CD8-positive, alpha-beta memory T cell (primary cell): Measurements from ENCODE around the gene CYP3A4. TPM values are rescaled to one million over a fixed set of nuclear protein-coding genes. Genes with fewer than 3 reads are reported as not detected.

ENCODE experiments used
- CTCF ChIA-PET: fragments of 350-600 bp; sonication (Branson Sonifier 250); formaldehyde crosslinking; loops from one replicate; lab custom pipeline; 2021; ENCODE audit warnings: antibody characterized with exemption; lab: Charles Lee
- POLR2A ChIA-PET: fragments of 350-600 bp; sonication (Branson Sonifier 250); formaldehyde crosslinking; loops from one replicate; lab custom pipeline; 2021; ENCODE audit warnings: antibody characterized with exemption; lab: Charles Lee
- DNase-seq, 5 donors: peaks; one replicate each; pipeline versions ENCODE4 v3.0.0 to v3.0.0-alpha.2; 2020 to 2022; ENCODE audit warnings: mixed read lengths in 1 of 5
- H3K27ac ChIP-seq: one replicate; pipeline ENCODE4 v1.7.0; 2013; ENCODE audit warnings: low read depth, mild to moderate bottlenecking, low read length, moderate library complexity
- H3K27me3 ChIP-seq: 2 replicates; pipeline ENCODE4 v1.7.0; 2013; ENCODE audit warnings: low read length, mild to moderate bottlenecking; ENCODE audit not compliant: insufficient read depth, poor library complexity, severe bottlenecking
- H3K36me3 ChIP-seq: 2 replicates; pipeline ENCODE4 v1.7.0; 2013; ENCODE audit warnings: mild to moderate bottlenecking, low read length, moderate library complexity; ENCODE audit not compliant: insufficient read depth
- H3K4me1 ChIP-seq: 2 replicates; pipeline ENCODE4 v1.7.0; 2013; ENCODE audit warnings: mild to moderate bottlenecking, low read length, moderate library complexity; ENCODE audit not compliant: insufficient read depth
- H3K4me3 ChIP-seq: 2 replicates; pipeline ENCODE4 v1.7.0; 2013; ENCODE audit warnings: mild to moderate bottlenecking, low read length
- H3K9me3 ChIP-seq: 2 replicates; pipeline ENCODE4 v1.7.0; 2013; ENCODE audit warnings: mild to moderate bottlenecking, low read length
- H3K27ac Mint-ChIP-seq, 8 donors: one replicate each; pipeline ENCODE4 v1.8.0; 2020 to 2021; ENCODE audit warnings: mixed read lengths in 8 of 8, mild to moderate bottlenecking in 6 of 8, inconsistent platforms in 3 of 8, moderate library complexity in 3 of 8
- H3K27me3 Mint-ChIP-seq, 2 donors: one replicate each; pipeline ENCODE4 v1.8.0; 2020 to 2021; ENCODE audit warnings: mixed read lengths in 2 of 2, mild to moderate bottlenecking in 1 of 2, moderate library complexity in 1 of 2
- H3K36me3 Mint-ChIP-seq, 3 donors: one replicate each; pipeline ENCODE4 v1.8.0; 2020 to 2021; ENCODE audit warnings: mixed read lengths in 3 of 3, inconsistent platforms in 1 of 3, mild to moderate bottlenecking in 1 of 3
- H3K4me1 Mint-ChIP-seq, 3 donors: one replicate each; pipeline ENCODE4 v1.8.0; 2020 to 2021; ENCODE audit warnings: mixed read lengths in 3 of 3, inconsistent platforms in 1 of 3, mild to moderate bottlenecking in 1 of 3
- H3K4me3 Mint-ChIP-seq, 7 donors: one replicate each; pipeline ENCODE4 v1.8.0; 2020 to 2021; ENCODE audit warnings: mixed read lengths in 7 of 7, mild to moderate bottlenecking in 6 of 7, moderate library complexity in 4 of 7, inconsistent platforms in 2 of 7
- H3K9me3 Mint-ChIP-seq, 5 donors: one replicate each; pipeline ENCODE4 v1.8.0; 2020 to 2022; ENCODE audit warnings: mixed read lengths in 5 of 5, mild to moderate bottlenecking in 3 of 5, moderate library complexity in 2 of 5, inconsistent platforms in 1 of 5
- polyA plus RNA-seq: library from polyadenylated mRNA; unstranded; fragments of 300-500 nt; fragmentation: Illumina TruSeq; gene quantifications from one replicate; pipeline ENCODE4 v1.2.3, GENCODE V29; 2021
- total RNA-seq, 2 experiments: library from RNA; stranded (reverse); gene quantifications; one replicate each; pipeline ENCODE4 v1.2.3, GENCODE V29; 2021

CYP3A4 gene
- total RNA-seq (not detected), polyA plus RNA-seq (not detected)

GRCh38 chr7:99784007-99784406 lies at the start of gene CYP3A4:
Gene CYP3A4 (minus strand): TSS chr7:99784184. CDS start chr7:99784081, 103 bp downstream.
- CTCF ChIA-PET, result no interaction called here
- Histone ChIP-seq H3K36me3 (no peaks in the 10 kb centered on the region), H3K27me3 (no peaks in the 10 kb centered on the region), H3K4me3 (no peak within 1 kb of the TSS), H3K9me3 (no peaks in the 10 kb centered on the region), H3K4me1 (no peaks in the 10 kb centered on the region), H3K27ac (no peak within 1 kb of the TSS)
- peaks cover 15 to 41% of the 10 kb centered on the region in 2 donors for H3K27me3 Mint-ChIP-seq
- no peaks in the 10 kb centered on the region for H3K9me3 Mint-ChIP-seq
- POLR2A ChIA-PET, result no interaction called here
- no peak for DNase-seq
- peak within 1 kb of the TSS in 1 of 8 donors; percentile 47 for H3K27ac Mint-ChIP-seq
- peaks cover 6 to 8% (median 8%) of the 10 kb centered on the region in 3 donors for H3K4me1 Mint-ChIP-seq
- no peaks in the 10 kb centered on the region for H3K36me3 Mint-ChIP-seq
- no peak within 1 kb of the TSS for H3K4me3 Mint-ChIP-seq

DNA sequence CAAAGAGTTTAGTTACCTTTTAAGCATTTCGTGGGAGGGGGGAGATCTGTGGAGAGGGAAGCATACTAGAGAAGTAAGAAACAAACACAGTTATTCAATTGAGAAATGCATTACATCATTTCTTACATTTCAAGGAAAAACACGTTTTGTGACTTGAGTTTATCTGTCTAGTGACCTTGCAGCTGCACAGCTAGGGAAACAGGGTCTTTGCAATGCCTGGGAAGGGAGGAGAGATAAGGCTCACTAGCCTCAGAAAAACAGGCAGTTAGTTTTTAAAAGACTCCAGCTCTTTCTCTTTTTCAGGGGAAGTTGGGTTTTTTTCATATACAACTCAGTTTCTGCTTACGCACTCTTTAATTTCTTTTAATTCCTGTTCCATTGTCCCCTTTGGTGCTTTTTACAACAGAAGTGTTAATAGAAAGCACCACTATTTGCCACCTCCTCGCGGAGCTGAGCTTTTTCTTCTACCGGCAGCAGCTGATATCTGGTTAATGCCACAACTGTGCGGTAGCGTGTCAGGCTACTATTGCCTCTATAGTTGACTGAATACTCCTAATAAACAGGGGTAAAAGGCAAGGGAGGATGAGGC lies 49.4 kb upstream of the CYP3A4 start:
- DNase-seq, result no peak
- Histone ChIP-seq H3K27ac (peak overlapping the region; percentile 77), H3K36me3 (no peaks in the 10 kb centered on the region), H3K9me3 (no peaks in the 10 kb centered on the region), H3K4me1 (no peaks in the 10 kb centered on the region), H3K27me3 (no peaks in the 10 kb centered on the region), H3K4me3 (no peak overlapping the region)
- H3K27me3 Mint-ChIP-seq, result peaks cover 4 to 17% of the 10 kb centered on the region in 2 donors
- no peak overlapping the region for H3K4me3 Mint-ChIP-seq
- H3K27ac Mint-ChIP-seq, result no peak overlapping the region
- ChIA-PET POLR2A (no interaction called here), CTCF (no interaction called here)
- no peaks in the 10 kb centered on the region for H3K36me3 Mint-ChIP-seq
- H3K9me3 Mint-ChIP-seq, result no peaks in the 10 kb centered on the region
- peaks cover 0 to 4% (median 4%) of the 10 kb centered on the region in 3 donors for H3K4me1 Mint-ChIP-seq

- H3K4me1 ChIP-seq, result no peaks in the 10 kb centered on the region
These were observed 47.6 kb upstream of the CYP3A4 start for GRCh38 chr7:99831595-99831994.

DNA sequence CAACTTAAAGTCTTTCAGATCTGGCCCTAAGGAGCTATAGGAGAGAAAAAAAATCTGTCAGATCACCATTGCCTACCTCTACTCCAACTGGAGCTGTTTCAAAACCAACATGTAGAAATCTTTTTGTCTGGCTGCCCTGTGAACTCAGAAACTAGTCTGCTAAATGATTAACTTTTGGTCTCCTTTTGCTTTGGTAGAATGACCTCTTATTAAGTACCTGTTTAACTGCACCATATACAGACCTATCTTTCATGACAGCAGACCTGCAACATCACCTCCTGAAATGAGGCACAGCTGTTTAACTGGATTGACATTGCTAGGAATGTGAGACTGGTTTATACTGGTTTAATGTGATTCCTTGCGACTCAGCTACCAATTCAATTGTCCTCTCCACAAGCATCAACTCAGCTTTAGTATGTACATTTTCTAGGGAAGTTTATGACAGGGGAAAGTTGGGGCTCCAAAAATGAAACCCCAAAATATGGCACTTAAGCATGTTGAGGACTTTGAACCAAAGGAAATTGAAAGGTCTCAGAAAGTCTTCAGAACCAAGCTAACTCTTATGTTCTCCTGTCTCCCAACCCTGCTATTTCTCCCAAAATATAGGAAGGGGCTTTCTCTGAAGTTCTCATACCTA lies 45.7 kb upstream of the CYP3A4 start:
- Mint-ChIP-seq H3K9me3 (no peaks in the 10 kb centered on the region), H3K4me3 (no peak overlapping the region), H3K27ac (no peak overlapping the region), H3K27me3 (peaks cover 4 to 21% of the 10 kb centered on the region in 2 donors), H3K4me1 (no peaks in the 10 kb centered on the region), H3K36me3 (no peaks in the 10 kb centered on the region)
- H3K4me3 ChIP-seq, result no peak overlapping the region
- H3K4me1 ChIP-seq, result no peaks in the 10 kb centered on the region
- H3K27ac ChIP-seq, result no peak overlapping the region
- DNase-seq, result no peak
- H3K36me3 ChIP-seq, result no peaks in the 10 kb centered on the region
- no peaks in the 10 kb centered on the region for H3K9me3 ChIP-seq
- ChIA-PET CTCF (interaction anchor here (0.9 kb wide), 1 partner anchor 304 kb away, joined by 3 read pairs; no protein-coding TSS in a partner anchor), POLR2A (no interaction called here)
- H3K27me3 ChIP-seq, result no peaks in the 10 kb centered on the region

More at GRCh38 chr7:99831595-99831994, 47.6 kb upstream of the CYP3A4 start:
- ChIA-PET POLR2A (no interaction called here), CTCF (no interaction called here)
- H3K36me3 Mint-ChIP-seq, result no peaks in the 10 kb centered on the region
- Histone ChIP-seq H3K27me3 (no peaks in the 10 kb centered on the region), H3K9me3 (no peaks in the 10 kb centered on the region), H3K27ac (no peak overlapping the region), H3K4me3 (no peak overlapping the region), H3K36me3 (no peaks in the 10 kb centered on the region)
- no peak for DNase-seq
- no peak overlapping the region for H3K27ac Mint-ChIP-seq
- H3K4me1 Mint-ChIP-seq, result no peaks in the 10 kb centered on the region
- H3K4me3 Mint-ChIP-seq, result no peak overlapping the region
- no peaks in the 10 kb centered on the region for H3K9me3 Mint-ChIP-seq
- H3K27me3 Mint-ChIP-seq, result peaks cover 4 to 17% of the 10 kb centered on the region in 2 donors

- Mint-ChIP-seq H3K4me3 (no peak overlapping the region), H3K27ac (no peak overlapping the region), H3K4me1 (no peaks in the 10 kb centered on the region), H3K36me3 (no peaks in the 10 kb centered on the region), H3K27me3 (peaks cover 7 to 16% of the 10 kb centered on the region in 2 donors), H3K9me3 (no peaks in the 10 kb centered on the region)
- no peaks in the 10 kb centered on the region for H3K4me1 ChIP-seq
- ChIA-PET POLR2A (no interaction called here), CTCF (interaction anchor here (0.9 kb wide), 1 partner anchor 303 kb away, joined by 3 read pairs; no protein-coding TSS in a partner anchor)
- H3K27ac ChIP-seq, result no peak overlapping the region
- H3K36me3 ChIP-seq, result no peaks in the 10 kb centered on the region
- DNase-seq, result no peak
- H3K27me3 ChIP-seq, result no peaks in the 10 kb centered on the region
- no peak overlapping the region for H3K4me3 ChIP-seq
- no peaks in the 10 kb centered on the region for H3K9me3 ChIP-seq
These were observed 44.8 kb upstream of the CYP3A4 start for GRCh38 chr7:99828811-99829210.

DNA sequence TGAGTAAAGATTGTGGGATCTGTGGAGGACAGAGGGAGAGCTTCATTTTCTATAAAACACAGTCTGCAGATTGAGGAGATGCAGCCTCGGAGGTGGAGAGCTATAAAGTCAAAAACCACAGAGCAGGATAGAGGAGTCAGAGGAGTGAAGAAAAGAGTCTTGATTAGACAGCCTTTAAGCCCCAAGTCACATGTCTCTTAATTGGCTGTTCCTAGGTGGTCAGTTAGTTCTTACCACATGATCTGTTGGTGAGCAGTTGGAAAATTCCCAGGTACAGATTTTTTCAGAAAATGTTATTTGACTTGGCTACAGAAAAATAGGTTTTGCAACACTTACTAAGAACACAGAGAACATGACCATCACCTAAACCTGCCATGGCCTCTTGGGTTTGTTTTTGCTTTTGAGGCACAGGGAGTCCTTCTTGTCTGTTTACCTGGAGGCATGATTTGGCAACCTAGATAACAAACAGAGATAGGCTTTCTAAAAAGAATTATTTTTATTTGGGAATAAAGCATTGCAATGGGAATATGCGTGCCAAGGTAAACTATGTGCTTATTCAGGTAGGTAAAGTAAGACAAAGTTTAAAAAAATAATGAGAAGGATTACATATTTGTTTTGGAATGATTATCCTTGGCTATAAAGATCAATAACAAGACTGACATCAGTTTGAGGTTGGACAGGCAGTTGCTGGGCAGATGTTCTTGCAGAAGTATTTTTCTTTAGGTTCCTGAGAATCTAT lies 43.2 kb upstream of the CYP3A4 start:
- peaks cover 7% of the 10 kb centered on the region in 2 donors for H3K27me3 Mint-ChIP-seq
- ChIA-PET POLR2A (no interaction called here), CTCF (no interaction called here)
- no peaks in the 10 kb centered on the region for H3K36me3 ChIP-seq
- no peaks in the 10 kb centered on the region for H3K4me1 Mint-ChIP-seq
- H3K9me3 ChIP-seq, result no peaks in the 10 kb centered on the region
- no peaks in the 10 kb centered on the region for H3K4me1 ChIP-seq
- no peak overlapping the region for H3K27ac ChIP-seq
- no peak overlapping the region for H3K27ac Mint-ChIP-seq
- H3K4me3 ChIP-seq, result no peak overlapping the region
- H3K36me3 Mint-ChIP-seq, result no peaks in the 10 kb centered on the region
- H3K4me3 Mint-ChIP-seq, result no peak overlapping the region
- H3K27me3 ChIP-seq, result no peaks in the 10 kb centered on the region
- DNase-seq, result no peak
- no peaks in the 10 kb centered on the region for H3K9me3 Mint-ChIP-seq

DNA sequence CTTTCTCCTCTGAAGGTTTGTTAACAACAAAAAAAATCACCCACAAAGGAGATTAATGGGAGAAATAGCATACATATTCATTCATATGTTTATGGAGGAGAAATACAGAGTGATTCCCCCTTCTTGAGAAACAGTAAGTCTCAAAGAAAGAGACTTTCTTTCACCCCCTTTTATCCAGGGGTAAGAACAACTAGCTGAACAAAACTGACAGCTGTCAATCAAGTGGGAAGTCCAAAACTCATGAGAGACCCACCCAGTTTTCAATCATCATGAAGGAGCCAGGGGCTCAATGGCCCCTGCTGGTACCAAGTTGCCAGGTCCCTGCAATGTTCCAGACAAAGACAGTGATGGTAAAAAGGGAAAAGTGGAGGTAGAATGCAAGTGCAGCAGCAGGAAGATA lies 41.9 kb upstream of the CYP3A4 start:
- Mint-ChIP-seq H3K36me3 (no peaks in the 10 kb centered on the region), H3K4me1 (no peaks in the 10 kb centered on the region), H3K9me3 (no peaks in the 10 kb centered on the region), H3K27ac (no peak overlapping the region), H3K27me3 (peaks cover 7 to 11% of the 10 kb centered on the region in 2 donors), H3K4me3 (no peak overlapping the region)
- Histone ChIP-seq H3K27ac (no peak overlapping the region), H3K36me3 (no peaks in the 10 kb centered on the region), H3K27me3 (no peaks in the 10 kb centered on the region), H3K4me1 (no peaks in the 10 kb centered on the region), H3K9me3 (no peaks in the 10 kb centered on the region), H3K4me3 (no peak overlapping the region)
- POLR2A ChIA-PET, result no interaction called here
- CTCF ChIA-PET, result no interaction called here
- DNase-seq, result no peak

DNA sequence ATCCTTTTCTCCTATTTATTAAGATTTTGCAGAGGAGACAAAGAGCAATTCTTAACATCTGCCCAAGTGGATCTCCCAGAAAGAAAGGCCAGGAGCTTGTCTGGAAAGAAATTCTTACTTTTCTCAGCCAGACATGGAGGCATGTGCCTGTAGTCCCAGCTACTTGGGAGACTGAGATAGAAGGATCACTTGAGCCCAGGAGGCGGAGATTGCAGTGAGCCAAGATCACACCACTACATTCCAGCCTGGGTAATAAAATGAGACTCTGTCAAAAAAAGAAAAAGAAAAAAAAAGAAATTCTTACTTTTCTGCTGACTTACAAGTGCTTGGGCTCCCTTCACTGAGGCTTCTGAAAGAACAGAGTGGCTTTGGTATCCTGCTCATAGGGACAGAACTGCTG lies 41.5 kb upstream of the CYP3A4 start:
- POLR2A ChIA-PET, result no interaction called here
- H3K9me3 ChIP-seq, result no peaks in the 10 kb centered on the region
- H3K27ac ChIP-seq, result no peak overlapping the region
- H3K36me3 ChIP-seq, result no peaks in the 10 kb centered on the region
- no peaks in the 10 kb centered on the region for H3K27me3 ChIP-seq
- no peak overlapping the region for H3K27ac Mint-ChIP-seq
- no peak for DNase-seq
- no peaks in the 10 kb centered on the region for H3K36me3 Mint-ChIP-seq
- no peaks in the 10 kb centered on the region for H3K4me1 Mint-ChIP-seq
- H3K27me3 Mint-ChIP-seq, result peaks cover 6 to 12% of the 10 kb centered on the region in 2 donors
- no peaks in the 10 kb centered on the region for H3K4me1 ChIP-seq
- CTCF ChIA-PET, result no interaction called here
- H3K4me3 ChIP-seq, result no peak overlapping the region
- no peak overlapping the region for H3K4me3 Mint-ChIP-seq
- H3K9me3 Mint-ChIP-seq, result no peaks in the 10 kb centered on the region
